Fibroblast of the aortic adventitia (primary cell): ENCODE results near the gene CPSF3. TPM values are rescaled to one million over a fixed set of nuclear protein-coding genes. Genes with fewer than 3 reads are reported as not detected.

Source experiments
- DNase-seq: peaks from one replicate; pipeline ENCODE4 v3.0.0-alpha.2; 2010; ENCODE audit warnings: low read depth
- H3K4me3 ChIP-seq: 2 replicates; pipeline ENCODE4 v1.5.1; 2011; ENCODE audit warnings: low read depth, mild to moderate bottlenecking, control low read depth, low read length, moderate library complexity
- total RNA-seq: library from RNA; depleted of rRNA; stranded (reverse); fragments of >200 nt; gene quantifications from 2 replicates; pipeline ENCODE4 v1.2.3, GENCODE V29; 2012; ENCODE audit warnings: low replicate concordance
- TF ChIP-seq, protein P1 (sequence below): IDR thresholded peaks from 2 replicates; pipeline ENCODE4 v1.5.1; 2011; ENCODE audit warnings: mild to moderate bottlenecking, low read length, control low read depth, inconsistent platforms; ENCODE audit not compliant: insufficient read depth

Gene CPSF3
- total RNA-seq, 1 donor, result 62.2 TPM

DNA sequence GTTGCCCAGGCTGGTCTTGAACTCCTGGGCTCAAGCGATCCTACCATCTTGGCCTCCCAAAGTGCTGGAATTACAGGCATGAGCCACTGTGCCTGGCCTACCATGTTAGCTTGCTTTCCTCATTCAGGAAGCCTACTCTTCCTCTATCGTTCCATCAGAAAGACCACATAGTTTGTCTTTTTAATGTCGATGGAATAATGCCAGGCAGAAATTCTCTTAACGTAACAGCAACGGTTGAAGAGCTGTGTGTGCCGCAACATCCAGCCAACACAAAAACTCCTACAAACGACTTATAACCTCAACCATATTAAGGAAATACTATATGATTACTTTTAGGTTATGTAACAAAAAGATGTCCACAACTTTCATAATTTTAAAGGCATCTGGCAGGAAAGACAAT is 10.7 kb upstream of the CPSF3 start:
- DNase-seq, result no peak
- TF ChIP-seq, protein P1, sequence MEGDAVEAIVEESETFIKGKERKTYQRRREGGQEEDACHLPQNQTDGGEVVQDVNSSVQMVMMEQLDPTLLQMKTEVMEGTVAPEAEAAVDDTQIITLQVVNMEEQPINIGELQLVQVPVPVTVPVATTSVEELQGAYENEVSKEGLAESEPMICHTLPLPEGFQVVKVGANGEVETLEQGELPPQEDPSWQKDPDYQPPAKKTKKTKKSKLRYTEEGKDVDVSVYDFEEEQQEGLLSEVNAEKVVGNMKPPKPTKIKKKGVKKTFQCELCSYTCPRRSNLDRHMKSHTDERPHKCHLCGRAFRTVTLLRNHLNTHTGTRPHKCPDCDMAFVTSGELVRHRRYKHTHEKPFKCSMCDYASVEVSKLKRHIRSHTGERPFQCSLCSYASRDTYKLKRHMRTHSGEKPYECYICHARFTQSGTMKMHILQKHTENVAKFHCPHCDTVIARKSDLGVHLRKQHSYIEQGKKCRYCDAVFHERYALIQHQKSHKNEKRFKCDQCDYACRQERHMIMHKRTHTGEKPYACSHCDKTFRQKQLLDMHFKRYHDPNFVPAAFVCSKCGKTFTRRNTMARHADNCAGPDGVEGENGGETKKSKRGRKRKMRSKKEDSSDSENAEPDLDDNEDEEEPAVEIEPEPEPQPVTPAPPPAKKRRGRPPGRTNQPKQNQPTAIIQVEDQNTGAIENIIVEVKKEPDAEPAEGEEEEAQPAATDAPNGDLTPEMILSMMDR, result no peak
- no peak overlapping the region for H3K4me3 ChIP-seq

DNA sequence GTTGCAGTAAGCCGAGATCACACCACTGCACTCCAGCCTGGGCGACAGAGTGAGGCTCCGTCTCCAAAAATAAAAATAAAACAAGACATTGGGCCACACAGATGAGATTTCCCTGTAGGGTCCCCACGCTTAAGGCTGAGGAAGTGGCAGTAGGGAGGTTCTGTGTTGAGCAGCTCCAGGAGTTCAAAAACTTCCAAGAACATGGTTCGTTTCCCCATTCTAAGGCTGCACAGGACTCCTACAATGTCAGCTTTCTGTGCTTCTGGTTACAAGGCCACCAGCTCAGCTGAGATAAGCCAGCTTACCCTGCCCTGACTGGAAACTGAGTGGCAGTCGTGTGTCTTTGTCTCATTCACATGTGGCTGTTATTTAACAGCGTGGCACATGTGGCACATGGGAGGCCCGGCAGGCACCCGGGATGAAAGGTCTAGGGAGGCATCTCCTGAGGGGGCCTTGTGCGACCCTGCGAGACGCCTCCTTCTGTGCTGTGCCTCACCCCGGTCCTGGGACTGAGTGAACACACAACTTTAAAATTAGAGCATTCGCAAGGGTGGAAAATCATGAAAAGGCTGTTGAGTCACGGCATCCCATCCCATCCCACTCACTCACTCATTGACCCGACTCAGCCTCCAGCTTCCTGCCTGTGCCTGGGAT is 7.8 kb upstream of the CPSF3 start:
- TF ChIP-seq, protein P1, result no peak
- no peak overlapping the region for H3K4me3 ChIP-seq
- DNase-seq, result no peak

DNA sequence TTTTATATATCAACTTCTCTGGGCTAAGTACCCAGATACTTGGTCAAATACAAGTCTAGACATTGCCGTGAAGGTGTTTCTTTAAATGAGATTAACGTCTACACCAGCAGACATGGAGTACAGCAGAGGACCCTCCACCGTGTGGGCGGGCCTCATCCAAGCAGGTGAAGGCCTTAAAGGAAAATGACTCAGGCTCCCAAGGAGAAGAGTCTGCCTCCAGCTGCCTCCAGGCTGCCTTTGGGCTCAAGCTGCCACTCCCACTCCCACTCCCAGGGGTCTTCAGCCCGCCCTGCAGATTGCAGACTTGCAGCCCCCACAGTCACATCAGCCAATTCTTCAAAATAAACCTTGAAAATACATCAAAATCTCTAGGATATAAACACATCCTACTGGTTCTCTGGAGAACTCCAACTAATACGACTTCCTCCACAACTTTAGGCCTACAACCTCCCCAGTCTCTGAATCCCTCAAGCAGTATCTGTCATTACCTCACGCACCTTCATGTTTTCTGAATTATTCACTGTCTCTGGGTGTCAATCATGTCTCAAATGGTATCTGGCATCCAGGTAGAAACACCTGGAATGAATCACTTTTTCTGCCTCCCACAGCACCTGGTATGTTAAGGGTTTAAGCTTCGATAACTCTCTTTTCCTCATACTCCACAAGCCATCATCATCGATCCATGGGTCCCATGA is 7.0 kb upstream of the CPSF3 start:
- TF ChIP-seq, protein P1, result no peak
- DNase-seq, result no peak

DNA sequence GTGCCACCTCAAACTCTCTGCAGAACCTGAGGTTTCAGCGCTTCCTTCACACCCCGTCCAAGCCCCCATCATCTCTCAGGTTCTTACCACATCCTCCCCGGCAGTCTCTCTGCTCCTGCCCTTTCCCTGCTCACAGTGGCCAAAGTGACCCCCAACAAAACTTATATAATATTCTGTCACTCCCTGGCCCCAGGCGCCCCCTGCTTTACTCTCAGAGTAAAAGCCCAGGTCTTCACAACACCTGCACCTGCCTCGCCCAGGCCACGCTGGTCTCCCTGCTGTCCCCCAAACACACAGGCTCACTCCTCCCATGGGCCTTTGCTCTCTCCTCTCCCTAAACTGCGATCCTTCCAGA is 6.5 kb upstream of the CPSF3 start:
- no peak overlapping the region for H3K4me3 ChIP-seq
- TF ChIP-seq, protein P1, result no peak
- no peak for DNase-seq

More for the DNA sequence above, 7.0 kb upstream of the CPSF3 start:
- H3K4me3 ChIP-seq, result no peak overlapping the region

DNA sequence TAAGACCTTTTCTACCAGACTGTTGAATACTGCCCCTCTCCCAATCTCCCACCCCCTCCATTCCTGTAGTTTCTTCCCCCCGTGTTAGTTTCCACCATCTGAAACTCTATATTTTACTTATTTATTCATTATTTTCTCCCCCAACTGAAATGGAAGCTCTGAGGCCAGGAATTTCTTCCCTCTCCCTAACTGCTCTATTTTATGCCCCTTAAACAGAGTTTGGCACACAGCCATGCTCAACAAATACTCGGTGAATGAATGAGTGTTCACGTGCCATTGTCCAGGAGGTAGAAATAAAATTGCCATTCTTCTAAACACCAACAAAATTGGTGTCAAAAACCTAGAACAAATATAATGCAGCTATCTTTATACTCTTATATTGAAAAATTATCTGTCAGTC is 5.7 kb upstream of the CPSF3 start:
- TF ChIP-seq, protein P1, result no peak
- no peak overlapping the region for H3K4me3 ChIP-seq
- DNase-seq, result no peak

DNA sequence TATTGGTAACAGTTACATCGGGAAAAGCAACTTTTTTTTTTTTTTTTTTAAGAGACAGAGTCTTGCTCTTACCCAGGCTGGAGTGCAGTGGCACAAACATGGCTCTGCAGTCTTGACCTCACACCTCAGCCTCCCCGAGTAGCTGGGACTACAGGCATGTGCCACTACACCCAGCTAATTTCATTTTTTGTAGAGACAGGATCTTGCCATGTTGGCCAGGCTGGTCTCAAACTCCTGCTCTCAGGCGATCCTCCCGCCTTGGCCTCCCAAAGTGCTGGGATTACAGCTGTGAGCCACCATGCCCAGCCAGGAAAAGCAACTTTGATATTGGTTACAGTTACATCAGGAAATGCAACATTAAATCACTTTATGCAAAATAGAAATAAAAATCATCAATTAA is 4.7 kb upstream of the CPSF3 start:
- H3K4me3 ChIP-seq, result no peak overlapping the region
- DNase-seq, result no peak
- TF ChIP-seq, protein P1, result no peak

DNA sequence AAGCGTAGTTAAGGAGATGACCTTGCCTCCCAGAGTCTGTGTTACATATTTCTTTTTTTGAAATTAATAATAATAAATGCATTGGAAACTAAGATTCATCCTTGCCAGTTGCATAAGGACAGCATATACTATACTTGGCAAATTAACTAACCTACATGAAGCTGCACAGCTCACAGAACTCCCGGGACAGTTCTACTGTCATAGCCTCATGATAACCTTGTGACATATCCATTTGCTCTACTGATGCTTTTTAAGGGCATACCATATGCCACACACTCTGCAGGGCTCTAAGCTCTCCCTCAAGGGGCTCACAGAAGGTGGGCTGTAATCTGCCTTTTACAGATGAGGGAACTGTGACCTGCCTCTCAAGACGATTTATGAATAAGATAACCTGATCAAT is 3.9 kb upstream of the CPSF3 start:
- H3K4me3 ChIP-seq, result no peak overlapping the region
- TF ChIP-seq, protein P1, result no peak
- DNase-seq, result no peak
